Neural progenitor cell (in vitro differentiated cells): ENCODE measurements around the gene KHNYN.

ENCODE experiments used
- CTCF ChIP-seq: fragments of 200-600 bp; sonication (generic); IDR thresholded peaks from 2 replicates; pipeline ENCODE4 v1.5.1; 2017; ENCODE audit warnings: antibody characterized with exemption, mild to moderate bottlenecking
- EZH2 ChIP-seq: fragments of 200-600 bp; sonication (generic); IDR thresholded peaks from 2 replicates; pipeline ENCODE4 v1.6.1; 2017; ENCODE audit warnings: antibody characterized with exemption, mild to moderate bottlenecking, moderate library complexity

DNA sequence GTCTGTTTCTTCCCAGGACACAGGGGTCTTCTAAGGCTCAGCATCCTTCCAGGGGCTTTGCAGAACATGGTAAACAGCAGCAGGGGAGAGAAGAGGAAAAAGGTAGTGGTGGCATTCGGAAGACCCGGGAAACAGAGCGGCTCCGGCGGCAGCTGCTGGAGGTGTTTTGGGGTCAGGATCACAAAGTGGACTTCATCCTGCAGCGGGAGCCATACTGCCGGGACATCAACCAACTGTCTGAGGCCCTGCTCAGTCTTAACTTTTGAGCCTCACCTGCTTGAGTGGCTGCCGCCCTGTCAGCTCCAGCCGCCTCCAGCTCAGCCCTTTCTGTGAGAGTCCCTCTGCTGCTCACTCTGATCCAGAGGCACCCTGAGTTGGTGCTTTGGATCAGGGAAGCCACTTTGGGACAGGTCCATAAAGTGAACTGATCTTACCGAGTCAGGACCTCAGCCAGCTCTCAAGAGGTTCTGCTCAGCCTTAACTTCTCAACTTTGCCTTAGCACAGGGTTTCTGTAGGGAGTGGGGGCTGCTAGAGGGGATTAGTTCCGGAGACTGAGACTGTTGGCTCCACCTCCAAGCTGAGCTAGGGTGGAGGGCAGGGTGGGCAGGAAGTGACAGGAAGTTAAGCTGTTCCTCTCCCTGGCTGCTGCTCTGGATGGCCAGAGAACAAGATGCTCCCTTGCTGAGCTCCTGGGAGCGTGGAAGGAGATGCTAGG is 7.4 kb downstream of the KHNYN start:
- TF ChIP-seq CTCF (no peak), EZH2 (no peak)
